Measurements from ENCODE around the gene LCN12.

GRCh38 chr9:136972335-136972734 is 20.3 kb downstream of the LCN12 start:
- TF ChIP-seq CTCF (IDR thresholded peaks at IDR 0.05), result no peak
- no peak for TF ChIP-seq POLR2A (IDR thresholded peaks at IDR 0.05)

Measured in heart left ventricle (tissue), 13 donors.